HG02870 (cell line): ENCODE measurements around the gene PHLPP2.

Experiments
- ATAC-seq: cut with Tn5 transposase; IDR thresholded peaks from one replicate; pipeline ENCODE4 v1.9.1; 2021; ENCODE audit warnings: mild to moderate bottlenecking, moderate library complexity; ENCODE audit not compliant: unreplicated experiment

PHLPP2 gene

DNA sequence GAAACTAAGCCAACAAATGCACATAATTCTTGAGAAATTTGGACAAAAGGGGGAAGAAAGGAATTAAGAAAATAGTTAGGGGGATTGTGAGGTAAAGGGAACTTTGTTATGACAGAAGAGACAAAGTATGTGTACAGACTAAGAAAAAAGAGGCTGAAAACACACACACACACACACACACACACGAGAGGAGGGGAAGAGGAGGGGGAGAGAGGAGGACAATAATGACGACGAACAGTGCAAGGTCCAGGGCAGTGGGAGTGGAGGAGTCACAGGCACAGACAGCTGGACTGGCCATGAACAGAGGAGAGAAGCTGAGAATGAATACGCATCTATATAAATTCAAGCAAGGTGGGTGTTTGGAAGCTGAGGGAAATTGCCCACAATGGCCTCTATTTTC, 54.0 kb downstream of the PHLPP2 start:
- no peak for ATAC-seq

GRCh38 chr16:71669926-71670536, 54.5 kb downstream of the PHLPP2 start:
- no peak for ATAC-seq

DNA sequence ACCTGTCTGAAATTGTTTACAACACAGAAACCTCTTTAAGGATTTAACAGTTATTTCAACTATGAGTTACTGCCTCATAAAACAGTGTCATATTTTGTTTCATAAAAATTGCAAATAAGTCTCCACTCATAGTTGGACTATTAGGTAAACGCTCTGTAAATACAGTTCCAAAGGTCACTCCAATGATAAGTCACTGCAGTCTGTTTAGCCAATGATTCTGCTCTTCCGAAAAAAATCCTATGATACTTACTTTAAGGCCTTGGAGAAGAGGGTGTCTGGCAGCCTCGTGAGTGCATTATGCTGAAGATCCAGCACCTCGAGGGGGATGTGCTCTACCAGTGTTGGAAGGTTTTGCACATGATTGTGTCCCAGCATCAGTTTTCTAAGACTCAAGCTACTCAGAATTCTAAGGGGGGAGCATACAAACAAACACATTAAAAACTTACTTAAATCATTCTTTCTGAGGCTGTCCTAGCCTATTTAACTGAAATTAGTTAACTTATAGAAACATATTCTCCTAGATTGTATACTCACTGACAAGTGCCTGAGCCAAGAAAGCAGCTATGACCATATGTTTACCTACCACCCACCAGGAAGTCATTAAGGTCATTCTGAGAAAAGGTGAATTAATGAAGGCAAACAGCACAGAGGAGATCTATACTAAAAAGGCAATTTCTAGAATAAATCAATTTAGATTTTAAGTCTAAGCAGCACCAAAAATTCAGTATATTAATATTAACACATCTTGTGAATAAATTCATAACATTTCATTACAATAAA, 57.4 kb downstream of the PHLPP2 start:
- no peak for ATAC-seq

DNA sequence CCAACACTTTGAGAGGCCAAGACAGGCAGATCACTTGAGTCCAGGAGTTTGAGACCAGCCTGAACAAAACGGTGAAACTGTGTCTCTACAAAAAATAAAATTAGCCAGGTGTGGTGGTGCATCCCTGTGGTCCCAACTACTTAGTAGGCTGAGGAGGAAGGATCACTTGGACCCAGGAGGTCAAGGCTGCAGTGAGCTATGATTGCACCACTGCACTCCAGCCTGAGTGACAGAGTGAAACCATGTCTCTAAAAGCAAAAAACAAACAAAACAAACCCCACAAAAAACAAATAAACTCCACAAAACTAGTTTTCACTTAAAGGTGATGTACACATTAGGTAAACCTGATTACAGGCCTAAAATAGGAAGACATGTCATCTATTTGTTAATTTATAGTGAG, 58.2 kb downstream of the PHLPP2 start:
- ATAC-seq, result no peak

- ATAC-seq, result no peak
These were observed 65.0 kb downstream of the PHLPP2 start for GRCh38 chr16:71659471-71659870.

DNA sequence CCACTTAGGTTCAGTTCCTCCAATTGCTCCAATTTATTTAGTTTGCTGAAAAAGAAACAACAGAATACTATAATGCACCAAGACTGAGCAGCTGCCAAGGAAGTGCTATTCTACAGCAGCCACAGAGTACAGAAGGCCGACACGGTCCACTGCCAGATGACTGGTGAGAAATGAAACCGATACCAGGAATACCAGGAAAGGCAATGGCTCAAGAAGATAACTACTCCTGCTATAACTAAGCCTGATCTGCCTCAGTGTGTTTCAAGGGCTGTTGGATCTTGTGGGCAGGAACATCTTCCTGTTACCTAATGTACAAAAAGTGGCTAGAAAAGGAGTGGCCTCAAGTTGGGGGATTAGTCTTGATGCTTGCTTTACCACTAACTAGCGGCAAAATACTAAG, 65.7 kb downstream of the PHLPP2 start:
- ATAC-seq, result no peak

GRCh38 chr16:71649704-71650103, 74.8 kb downstream of the PHLPP2 start:
- ATAC-seq, result no peak

DNA sequence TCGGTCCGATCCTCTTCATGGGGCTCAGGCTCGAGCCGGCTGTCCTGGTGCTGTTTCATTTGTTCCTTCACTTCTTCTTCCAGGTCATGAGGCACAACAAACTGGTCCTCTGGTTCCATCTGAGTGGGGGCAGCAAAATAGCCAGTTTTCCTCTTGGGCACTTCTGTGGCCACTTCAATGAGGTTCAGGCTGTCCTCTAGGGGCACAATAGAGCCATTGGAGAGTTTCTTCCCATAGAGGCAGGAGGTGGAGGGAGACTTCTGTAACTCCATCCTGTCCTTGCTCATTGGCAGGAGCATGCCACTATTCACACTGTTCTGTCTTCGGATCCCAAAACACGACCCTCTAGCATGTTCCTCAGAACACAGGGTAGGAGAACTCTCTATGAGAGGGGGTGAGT, 75.6 kb downstream of the PHLPP2 start:
- no peak for ATAC-seq

DNA sequence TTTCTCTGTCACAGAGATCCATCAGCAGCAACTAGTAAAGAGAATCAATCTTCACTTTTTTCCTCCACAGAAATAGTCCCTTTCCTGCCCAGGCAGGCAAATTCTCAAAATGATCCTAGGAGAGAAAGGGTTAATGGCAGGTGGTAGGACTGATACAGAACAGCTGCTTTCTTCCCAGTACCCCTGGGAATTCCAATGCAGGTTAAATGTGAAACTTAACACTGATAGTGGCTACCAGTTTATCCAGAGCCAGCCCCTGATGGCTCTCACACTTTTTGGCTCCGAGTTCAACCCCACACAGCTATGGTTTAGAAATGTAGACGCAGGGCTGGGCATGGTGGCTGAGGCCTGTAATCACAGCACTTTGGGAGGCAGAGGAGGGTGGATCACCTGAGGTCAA, 76.3 kb downstream of the PHLPP2 start:
- no peak for ATAC-seq

DNA sequence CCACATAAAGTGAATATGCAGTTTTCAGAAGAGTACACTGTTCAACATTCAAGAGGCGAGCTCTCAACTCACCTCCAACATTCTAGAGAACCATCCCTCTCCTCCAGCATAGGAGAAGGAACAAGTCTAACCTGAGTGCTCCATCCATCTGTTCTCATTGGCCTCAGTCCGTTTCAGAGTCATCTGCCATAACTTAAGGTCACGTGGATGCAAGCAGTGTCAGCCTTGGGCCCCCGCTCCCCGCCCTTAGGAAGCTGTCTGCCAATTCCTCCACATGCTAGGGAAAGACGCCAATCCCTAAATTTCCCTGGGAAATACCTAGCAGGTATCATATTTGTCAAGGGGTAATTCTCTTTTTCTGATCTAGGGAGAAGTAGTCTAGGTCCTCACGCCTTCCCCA, 77.1 kb downstream of the PHLPP2 start:
- no peak for ATAC-seq

GRCh38 chr16:71645450-71645849, 79.1 kb downstream of the PHLPP2 start:
- no peak for ATAC-seq

GRCh38 chr16:71637398-71637797, 87.1 kb downstream of the PHLPP2 start:
- ATAC-seq, result no peak

DNA sequence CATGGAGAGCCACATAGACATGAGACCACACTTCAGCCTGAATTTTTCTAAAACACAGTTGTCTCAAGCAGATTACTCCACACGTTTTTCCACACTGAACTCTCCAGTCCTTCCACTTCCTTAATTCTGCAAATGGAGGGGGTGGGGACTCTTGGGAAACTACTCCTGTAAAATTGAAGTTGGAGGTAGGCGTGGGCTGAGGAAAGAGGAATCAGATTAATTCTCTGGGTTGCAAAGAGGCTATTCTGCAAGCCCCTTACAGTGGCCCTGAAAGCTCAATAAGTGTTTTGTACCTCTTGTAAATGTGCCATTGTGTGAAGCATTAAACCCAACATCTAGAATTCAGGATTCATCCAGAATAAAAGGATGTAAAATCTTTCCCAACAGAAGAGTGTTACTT, 88.9 kb downstream of the PHLPP2 start:
- no peak for ATAC-seq

GRCh38 chr16:71631776-71632175, 92.7 kb downstream of the PHLPP2 start:
- ATAC-seq, result no peak

DNA sequence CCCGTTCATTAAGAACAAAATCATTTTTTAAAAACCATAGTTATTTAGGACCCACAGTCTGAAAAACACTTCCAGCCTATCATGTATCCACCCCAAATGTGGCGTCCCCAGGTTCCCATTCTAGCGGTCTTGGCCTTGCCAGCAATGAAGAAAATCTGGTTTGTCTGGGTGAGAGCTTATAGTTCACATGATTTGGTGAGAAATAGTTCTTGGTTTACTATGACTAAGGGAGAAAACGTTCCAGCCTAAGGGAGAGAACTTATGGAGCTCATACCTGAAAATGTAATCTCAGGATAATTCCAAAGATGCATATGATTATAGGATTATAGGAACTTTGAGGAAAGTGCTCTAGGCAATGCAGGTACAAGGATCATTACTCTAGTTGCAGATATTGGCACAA, 93.7 kb downstream of the PHLPP2 start:
- ATAC-seq, result no peak

DNA sequence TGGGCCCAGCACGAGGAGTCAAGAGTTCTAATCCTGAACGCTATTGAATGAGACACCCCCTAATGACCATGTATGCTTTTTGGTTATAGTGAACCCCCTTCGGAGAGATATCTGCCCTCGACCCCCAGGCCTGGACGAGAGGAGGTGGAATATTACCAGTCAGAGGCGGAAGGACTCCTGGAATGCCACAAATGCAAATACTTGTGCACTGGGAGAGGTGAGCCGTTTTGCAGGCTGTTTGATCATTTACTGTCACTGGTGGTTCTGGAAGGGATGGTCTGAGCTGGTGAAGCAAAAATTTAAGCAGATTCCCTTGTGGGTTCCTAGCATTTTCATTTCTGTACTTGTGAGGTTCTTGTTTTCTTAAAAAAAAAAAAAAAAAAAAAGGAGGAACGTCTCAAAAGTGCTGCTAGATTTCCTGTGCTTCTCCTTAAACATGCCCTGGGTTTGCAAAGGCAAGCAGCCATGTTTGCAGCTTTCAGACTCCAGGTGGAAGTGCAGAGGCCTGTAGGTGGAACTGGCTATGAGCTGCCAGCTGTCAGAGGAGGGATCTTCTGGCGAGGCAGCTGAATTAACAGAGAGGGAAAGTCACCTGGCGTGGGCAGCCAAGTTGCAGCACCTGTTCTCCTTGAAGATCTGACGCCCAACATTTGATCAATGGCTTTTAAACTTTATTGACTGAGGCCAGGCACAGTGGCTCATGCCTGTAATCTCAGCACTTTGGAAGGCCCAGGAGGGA, 95.1 kb downstream of the PHLPP2 start:
- no peak for ATAC-seq

- ATAC-seq, result no peak
These were observed 95.7 kb downstream of the PHLPP2 start for GRCh38 chr16:71628810-71629209.

- no peak for ATAC-seq
These were observed 96.7 kb downstream of the PHLPP2 start for GRCh38 chr16:71627731-71628181.

DNA sequence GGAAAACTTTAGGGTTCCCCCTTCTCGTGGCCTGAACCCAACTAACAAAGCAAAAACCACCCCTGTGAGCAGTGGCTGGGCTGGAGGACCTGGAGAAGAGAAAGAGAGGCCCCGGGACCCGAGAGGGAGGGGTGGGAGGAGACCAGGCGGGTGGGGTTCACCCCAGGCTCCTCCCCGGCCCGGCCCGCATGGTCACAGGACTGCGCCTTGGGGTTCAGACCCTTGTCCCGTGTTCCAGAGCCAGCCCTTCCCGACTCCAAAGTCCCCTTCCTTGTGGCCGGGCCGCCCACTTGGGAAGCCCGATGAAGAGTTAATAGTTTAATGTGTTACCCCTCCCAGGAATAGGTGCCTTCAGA, 97.7 kb downstream of the PHLPP2 start:
- ATAC-seq, result no peak

GRCh38 chr16:71626018-71626857, 98.3 kb downstream of the PHLPP2 start, which contains the start of gene MARVELD3:
Gene MARVELD3, plus strand, starts transcription at chr16:71626184. Its CDS starts 46 bp downstream, at chr16:71626230.
- ATAC-seq, result no peak
